Left lung (tissue), 10 donors: Measurements from ENCODE around the gene TMCC1. TPM values are rescaled to one million over a fixed set of nuclear protein-coding genes. Genes with fewer than 3 reads are reported as not detected.

Experiments used
- ATAC-seq: fragments of 200-7000 bp; cut with Tn5 transposase; one replicate; pipeline ENCODE4 v1.9.1; 2020; ENCODE audit warnings: moderate library complexity
- DNase-seq, 4 donors: peaks; one replicate each; pipeline ENCODE4 v3.0.0-alpha.2; 2013 to 2020
- H3K27ac ChIP-seq, 2 donors: fragments of 200-600 bp; sonication (generic) in 1 of 2; one replicate each; pipeline versions ENCODE4 v1.5.0 to v1.8.0; 2020 to 2021
- H3K27me3 ChIP-seq, 2 donors: fragments of 200-600 bp; sonication (generic) in 1 of 2; one replicate each; pipeline versions ENCODE4 v1.5.0 to v1.8.0; 2020 to 2021
- H3K36me3 ChIP-seq, 2 donors: fragments of 200-600 bp; sonication (generic) in 1 of 2; one replicate each; pipeline versions ENCODE4 v1.5.0 to v1.8.0; 2020 to 2021
- H3K4me1 ChIP-seq, 2 donors: fragments of 200-600 bp; one replicate each; pipeline ENCODE4 v1.8.0; 2021
- H3K4me3 ChIP-seq, 2 donors: fragments of 200-600 bp; sonication (generic) in 1 of 2; one replicate each; pipeline versions ENCODE4 v1.5.0 to v1.8.0; 2020 to 2021; ENCODE audit warnings: mild to moderate bottlenecking in 1 of 2
- H3K9me3 ChIP-seq, 2 donors: fragments of 200-600 bp; sonication (generic) in 1 of 2; one replicate each; pipeline versions ENCODE4 v1.5.0 to v1.8.0; 2020 to 2021
- intact Hi-C, 2 donors: fragments of 100-400 bp; cut with DNase I; formaldehyde crosslinking; loops; one replicate each; pipeline versions ENCODE4 v1.11.2 to v1.14.2; 2022
- polyA plus RNA-seq, 6 donors: library from polyadenylated mRNA; unstranded; fragments of 120-200 nt; gene quantifications; one replicate each; pipeline ENCODE4 v1.2.1, GENCODE V29; 2013; ENCODE audit not compliant: insufficient read length in 6 of 6
- total RNA-seq, 2 donors: library from RNA; stranded (reverse); fragmentation: NEBNext Ultra II Directional; extraction: Animal tissue kit (Norgen Biotek cat#: 25700); gene quantifications; one replicate each; pipeline ENCODE4 v1.2.1, GENCODE V29; 2021
- TF ChIP-seq, protein P1 (sequence below), 2 donors: fragments of 200-600 bp; sonication (generic) in 1 of 2; IDR thresholded peaks; one replicate each; pipeline versions ENCODE4 v1.5.0 to v1.8.0; 2021; ENCODE audit warnings: antibody characterized with exemption in 2 of 2
- donor health status: DM: no; HTN: yes; CAD: no.
- donor health status: DM: no; HTN: no; CAD: no.

The TMCC1 gene
- total and polyA plus RNA-seq, 8 donors: 24.4 to 38.8 (median 27.4) TPM

DNA sequence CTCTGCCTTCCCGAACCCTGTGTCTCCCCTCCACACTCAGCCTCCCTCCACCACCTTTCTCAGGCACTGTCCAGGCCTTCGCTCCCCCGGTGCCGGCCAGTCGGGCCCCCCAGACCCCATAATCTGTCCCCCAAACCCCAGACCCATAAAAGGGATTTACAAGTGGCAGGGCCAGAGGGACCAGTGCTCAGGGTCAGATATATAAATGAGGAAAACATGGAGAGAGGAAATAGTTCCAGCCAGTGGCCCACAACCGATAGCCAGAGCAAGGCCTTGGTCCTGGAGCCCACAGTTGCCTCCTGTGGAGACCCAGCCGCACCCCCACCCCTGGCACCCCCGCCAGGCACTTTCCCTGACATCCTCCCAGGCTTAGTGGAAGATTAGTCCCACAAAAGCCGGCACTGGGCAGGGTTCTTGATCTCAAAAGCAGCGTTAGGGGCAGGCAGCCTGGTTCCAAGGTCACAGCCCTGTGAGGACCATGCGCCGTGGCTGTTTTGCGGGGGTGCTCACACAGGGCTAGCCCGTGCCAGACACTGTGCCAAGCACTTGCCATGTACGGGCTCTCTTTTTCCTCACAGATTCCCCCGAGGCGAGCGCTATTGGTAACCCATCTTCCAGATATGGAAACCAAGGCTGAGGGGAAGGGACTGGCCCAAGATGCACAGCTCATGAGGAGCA is 286.0 kb downstream of the TMCC1 start:
- H3K4me1 ChIP-seq: peaks cover 46 to 77% of the 10 kb centered on the region in 2 donors
- ATAC-seq: no peak
- H3K27me3 ChIP-seq: peaks cover 0 to 51% of the 10 kb centered on the region in 2 donors
- TF ChIP-seq, protein P1, sequence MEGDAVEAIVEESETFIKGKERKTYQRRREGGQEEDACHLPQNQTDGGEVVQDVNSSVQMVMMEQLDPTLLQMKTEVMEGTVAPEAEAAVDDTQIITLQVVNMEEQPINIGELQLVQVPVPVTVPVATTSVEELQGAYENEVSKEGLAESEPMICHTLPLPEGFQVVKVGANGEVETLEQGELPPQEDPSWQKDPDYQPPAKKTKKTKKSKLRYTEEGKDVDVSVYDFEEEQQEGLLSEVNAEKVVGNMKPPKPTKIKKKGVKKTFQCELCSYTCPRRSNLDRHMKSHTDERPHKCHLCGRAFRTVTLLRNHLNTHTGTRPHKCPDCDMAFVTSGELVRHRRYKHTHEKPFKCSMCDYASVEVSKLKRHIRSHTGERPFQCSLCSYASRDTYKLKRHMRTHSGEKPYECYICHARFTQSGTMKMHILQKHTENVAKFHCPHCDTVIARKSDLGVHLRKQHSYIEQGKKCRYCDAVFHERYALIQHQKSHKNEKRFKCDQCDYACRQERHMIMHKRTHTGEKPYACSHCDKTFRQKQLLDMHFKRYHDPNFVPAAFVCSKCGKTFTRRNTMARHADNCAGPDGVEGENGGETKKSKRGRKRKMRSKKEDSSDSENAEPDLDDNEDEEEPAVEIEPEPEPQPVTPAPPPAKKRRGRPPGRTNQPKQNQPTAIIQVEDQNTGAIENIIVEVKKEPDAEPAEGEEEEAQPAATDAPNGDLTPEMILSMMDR (IDR thresholded peaks at IDR 0.05): no peak
- DNase-seq: no peak
- H3K36me3 ChIP-seq: no peaks in the 10 kb centered on the region
- intact Hi-C loops: no loop called here
- H3K9me3 ChIP-seq: no peaks in the 10 kb centered on the region
- H3K4me3 ChIP-seq: peak overlapping the region; percentile 22 to 39
- H3K27ac ChIP-seq: peak overlapping the region; percentile 87 to 93

DNA sequence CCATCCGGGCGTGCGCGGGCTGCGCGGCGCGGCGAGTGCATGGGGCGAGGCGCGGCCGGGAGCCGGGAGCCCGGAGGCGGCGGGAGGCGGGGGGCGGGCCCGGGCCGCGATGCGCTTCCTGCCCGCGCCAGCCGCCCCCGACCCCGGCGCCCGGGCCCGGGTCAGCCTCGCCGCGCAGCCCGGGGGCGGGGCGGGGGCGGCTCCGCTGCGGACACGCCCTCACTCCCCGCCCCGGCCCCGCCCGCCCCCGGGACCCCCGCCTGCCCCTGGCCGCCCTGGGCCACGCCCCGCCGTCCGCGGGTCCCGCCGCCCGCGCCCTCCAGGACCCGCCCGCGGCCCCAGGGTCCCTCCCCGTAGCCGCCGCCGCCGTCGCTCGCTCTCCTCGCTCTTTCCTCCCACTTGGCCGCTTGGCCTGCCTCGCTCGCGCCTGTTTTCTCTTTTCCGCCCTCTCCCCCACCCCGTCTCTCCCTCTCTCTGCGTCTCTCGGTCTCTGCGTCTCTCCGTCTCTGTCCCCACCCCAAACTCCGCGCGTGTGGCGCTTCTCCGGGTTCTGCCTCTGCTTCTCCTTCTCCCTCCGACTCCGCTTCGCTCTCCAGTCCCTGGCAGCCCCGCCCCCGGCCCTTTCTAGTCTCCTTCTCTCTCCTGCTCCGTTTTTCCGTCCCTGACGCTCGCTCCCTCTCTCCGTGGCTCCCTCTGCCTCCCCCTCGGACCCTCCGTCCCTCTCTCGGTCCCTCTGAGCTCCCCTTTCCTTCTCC is 286.7 kb downstream of the TMCC1 start, which contains the start of gene PLXND1:
Gene PLXND1 (minus strand): TSS at position 41 of the 755 bp plus-strand sequence. CDS start 37 bp downstream, at position 4.
- Histone ChIP-seq H3K4me3 (peak within 1 kb of the TSS; percentile 86 to 87), H3K4me1 (peaks cover 47 to 78% of the 10 kb centered on the region in 2 donors), H3K27ac (peak within 1 kb of the TSS; percentile 87 to 93), H3K36me3 (no peaks in the 10 kb centered on the region), H3K27me3 (peaks cover 0 to 51% of the 10 kb centered on the region in 2 donors), H3K9me3 (no peaks in the 10 kb centered on the region)
- ATAC-seq (peak; percentile 70), DNase-seq (peak; percentile 78 to 92 (median 80))
- intact Hi-C loops: no loop called here
- TF ChIP-seq, protein P1 (IDR thresholded peaks at IDR 0.05): no peak

DNA sequence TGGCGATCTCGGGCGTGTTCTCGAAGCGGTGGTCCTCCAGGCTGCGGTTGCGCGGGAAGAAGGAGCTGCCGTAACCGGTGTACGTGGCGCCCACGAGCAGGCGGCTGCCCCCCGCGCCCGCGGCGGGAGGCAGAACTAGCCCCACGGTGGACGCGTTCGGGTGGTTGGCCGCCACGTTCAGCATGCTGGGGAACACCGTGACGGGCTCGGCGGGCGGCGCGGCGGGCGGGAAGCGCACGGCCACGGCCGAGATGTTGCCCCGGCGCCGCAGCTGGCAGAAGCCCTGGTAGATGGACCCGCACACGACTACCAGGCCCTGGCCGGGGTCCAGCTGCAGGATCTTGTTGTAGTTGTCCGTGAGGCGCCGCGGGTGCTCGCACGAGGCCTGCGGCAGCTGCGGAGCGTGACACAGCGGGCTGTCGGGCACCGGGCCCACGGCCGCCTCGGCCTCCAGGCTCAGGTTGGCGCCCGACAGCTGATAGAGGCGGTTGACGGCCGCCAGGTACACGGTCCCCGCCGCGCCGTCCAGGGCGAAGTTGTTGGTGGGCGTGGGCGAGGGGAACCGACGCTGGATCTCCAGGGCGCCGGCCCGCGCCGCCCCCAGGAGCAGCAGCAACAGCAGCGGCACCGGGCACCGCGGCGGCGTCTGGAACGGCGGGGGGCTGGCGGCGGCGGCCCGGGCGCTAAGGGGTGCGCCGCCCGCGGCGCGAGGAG is 287.4 kb downstream of the TMCC1 start:
- Histone ChIP-seq H3K4me3 (peak overlapping the region; percentile 86 to 87), H3K4me1 (peaks cover 41 to 81% of the 10 kb centered on the region in 2 donors), H3K27me3 (peaks cover 0 to 51% of the 10 kb centered on the region in 2 donors), H3K27ac (peak overlapping the region; percentile 85 to 86), H3K36me3 (peaks cover 0 to 3% of the 10 kb centered on the region in 2 donors), H3K9me3 (no peaks in the 10 kb centered on the region)
- intact Hi-C loops: no loop called here
- peak; percentile 1 for ATAC-seq
- TF ChIP-seq, protein P1 (IDR thresholded peaks at IDR 0.05): no peak
- DNase-seq: peak in 2 of 4 donors; percentile 52 to 86

DNA sequence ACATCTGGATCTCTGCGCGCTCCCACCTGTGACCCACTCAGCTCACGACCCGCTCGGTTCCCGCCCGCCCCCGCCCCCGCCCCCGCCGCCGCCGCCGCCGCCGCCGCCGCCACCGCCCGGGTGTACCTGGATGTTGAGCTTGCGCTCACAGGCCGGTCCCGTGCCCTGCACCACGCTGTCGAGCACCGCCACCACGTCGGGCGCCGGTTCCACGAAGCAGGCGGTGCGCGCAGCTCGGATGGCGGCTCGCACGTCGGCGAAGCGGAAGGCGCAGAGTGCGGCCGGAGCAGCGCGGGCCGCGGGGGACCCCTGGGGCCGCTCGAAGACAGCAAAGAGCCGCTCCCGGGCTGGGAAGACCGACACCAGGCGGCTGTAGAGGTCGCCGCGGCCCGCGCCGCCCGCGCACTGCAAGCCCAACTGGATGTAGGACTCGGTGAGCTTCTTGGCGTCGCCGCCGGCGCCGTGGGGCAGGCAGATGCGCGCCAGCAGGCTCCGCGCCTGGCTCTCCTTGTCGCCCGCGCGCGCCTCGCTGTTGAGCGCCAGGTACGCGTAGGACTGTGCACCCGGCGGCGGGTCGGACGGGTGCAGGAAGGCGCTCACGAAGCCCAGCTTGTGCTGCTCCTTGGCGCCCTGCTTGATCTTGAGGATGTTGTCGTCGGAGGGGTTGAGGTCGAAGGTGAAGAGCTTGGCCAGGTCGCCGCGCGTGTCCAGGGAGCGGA is 288.1 kb downstream of the TMCC1 start:
- Histone ChIP-seq H3K36me3 (peaks cover 0 to 3% of the 10 kb centered on the region in 2 donors), H3K9me3 (no peaks in the 10 kb centered on the region), H3K27me3 (peaks cover 0 to 51% of the 10 kb centered on the region in 2 donors), H3K4me1 (peaks cover 41 to 87% of the 10 kb centered on the region in 2 donors), H3K27ac (peak overlapping the region; percentile 85 to 86), H3K4me3 (peak overlapping the region; percentile 86 to 87)
- TF ChIP-seq, protein P1 (IDR thresholded peaks at IDR 0.05): no peak
- intact Hi-C loops: no loop called here
- ATAC-seq (peak; percentile 8), DNase-seq (peak; percentile 50 to 84 (median 60))
